GM19395 (cell line): ENCODE data around the gene FOSB.

Source experiments
- ATAC-seq: cut with Tn5 transposase; IDR thresholded peaks from one replicate; pipeline ENCODE4 v1.9.1; 2021; ENCODE audit warnings: mild to moderate bottlenecking, moderate library complexity; ENCODE audit not compliant: unreplicated experiment

FOSB gene

DNA sequence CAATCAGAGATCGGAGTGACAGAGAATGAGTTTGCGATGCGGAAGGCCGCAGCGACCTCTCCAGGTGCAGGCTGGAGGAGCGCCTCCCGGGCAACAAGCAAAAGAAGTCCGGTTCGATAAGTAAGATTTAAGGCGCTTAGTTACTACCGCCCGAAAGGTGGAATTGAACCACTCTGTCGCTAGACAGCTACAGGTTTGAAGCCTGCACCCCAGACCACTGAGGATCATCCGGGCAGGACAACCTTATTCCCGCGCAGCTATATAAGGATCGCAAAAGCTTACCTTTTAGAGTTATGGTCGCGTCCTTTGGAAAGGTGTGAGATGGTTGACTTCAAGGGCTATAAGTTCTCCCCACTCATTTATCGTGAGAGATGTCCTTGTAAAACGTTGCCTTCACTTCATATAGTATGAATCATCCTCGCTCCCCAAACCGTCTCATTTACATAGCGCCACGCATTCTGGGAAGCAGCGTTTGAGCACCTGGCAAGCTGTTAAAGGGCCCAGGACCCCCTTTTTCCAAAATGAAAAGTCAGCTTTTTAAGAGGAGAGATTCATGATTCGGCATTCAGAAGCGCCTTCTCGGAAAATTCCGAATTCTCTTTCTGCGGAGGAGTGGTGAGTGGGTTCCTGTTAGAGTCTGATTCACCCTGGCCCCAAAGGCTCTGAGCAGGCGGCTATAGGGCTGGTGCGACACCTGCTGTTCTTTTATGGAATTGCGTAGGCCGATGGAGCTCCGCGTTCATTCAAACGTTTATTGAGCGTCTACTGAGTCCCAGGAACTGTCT is 10.8 kb downstream of the FOSB start:
- ATAC-seq: peak; percentile 77

DNA sequence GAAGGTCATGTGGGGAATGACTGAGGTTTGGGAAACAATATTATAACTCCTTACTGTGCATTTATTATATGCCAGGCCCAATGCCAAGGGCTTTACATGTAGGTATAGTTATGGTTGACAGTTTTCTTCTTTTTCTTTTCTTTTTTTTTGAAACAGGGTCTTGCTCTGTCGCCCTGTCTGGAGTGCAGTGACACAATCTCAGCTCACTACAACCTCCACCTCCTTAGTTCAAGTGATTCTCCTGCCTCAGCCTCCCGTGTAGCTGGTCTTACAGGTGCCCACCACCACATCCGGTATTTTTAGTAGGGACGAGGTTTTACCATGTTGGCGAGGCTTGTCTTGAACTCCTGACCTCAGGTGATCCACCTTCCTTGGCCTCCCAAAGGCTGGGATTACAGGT is 15.2 kb downstream of the FOSB start:
- no peak for ATAC-seq

DNA sequence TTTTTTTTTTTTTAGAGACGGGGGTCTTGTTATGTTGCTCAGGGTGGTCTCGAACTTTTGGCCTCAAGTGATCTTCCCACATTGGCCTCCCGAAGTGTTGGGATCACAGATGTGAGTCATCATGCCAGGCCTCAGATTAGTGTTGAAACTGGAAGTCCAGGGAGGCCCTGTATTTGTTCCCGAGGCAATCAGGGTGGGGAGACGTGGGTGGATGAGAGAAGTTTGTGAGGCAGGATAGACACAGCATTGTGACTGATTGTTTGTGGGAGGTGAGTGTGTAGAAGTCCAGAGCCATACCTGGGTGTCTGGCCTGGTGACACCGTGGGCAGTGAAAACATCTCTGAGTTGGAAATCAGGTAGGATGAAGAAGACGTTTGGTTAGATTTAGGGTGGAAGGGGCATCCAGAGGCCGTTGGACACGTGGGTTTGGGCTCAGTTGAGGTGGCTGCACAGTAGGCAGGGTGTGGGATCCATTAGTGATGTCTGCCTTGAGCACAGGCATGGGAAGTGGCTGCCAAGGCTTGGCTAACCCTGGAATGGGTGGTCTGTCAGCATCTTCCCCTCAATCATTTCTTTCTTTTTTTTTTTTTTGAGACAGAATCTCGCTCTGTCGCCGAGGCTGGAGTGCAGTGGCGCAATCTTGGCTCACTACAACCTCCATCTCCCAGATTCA is 16.6 kb downstream of the FOSB start:
- no peak for ATAC-seq

DNA sequence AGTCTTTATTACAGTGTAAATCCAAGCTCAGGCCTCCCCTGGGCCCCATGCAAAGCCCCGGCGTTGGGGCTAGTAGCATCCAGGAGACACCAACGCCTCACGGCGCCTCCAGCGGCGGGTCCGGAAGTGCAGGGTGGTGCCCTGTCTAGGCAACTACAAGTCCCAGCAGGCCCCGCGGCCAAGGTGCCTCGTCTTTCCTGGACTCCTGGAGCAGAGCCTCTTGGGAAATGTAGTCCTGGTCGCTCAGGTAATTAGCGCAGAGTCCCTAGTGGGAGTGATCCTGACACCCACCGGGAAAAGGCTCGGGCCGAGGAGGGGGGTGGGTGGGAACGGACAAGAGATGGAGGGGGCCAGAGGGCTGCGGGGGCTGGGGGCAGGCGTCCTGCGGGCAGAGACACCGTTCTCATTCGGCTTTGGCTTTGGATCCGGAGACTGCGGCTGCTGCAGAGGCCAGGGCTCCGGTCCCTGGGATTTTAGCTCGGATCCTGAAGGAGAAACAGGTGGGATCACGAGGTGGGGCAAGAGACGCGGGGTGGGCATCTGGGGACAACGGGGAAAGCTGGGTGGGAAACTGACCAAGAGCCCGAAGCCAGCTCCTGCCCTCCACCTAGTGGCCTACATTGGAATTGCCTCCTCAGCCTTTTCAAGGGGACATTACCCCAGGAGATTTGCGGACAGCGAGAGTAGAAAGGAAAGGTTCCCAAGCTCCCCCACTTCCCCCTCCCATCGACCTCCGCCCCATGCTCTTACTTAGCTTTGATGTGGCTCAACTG is 17.7 kb downstream of the FOSB start:
- ATAC-seq: peak; percentile 95

DNA sequence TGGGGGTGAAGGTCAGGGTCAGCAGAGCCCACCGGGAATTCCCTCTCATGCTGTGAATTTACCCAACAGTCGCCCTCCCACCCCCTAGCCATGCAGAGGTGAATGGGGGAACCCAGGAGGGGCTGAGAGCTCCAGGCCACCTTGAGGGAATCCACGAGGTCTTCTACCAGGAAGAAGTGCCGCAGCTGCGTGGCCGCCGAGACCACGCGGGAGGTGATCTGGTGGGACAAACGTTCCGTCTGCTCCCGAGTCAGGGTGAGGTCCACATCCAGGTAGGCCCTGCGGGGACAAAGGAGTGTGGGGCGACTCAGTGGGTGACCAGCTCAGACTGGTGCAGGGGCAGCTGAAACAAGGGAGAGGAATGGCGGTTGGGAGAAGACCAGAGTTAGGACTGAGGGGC is 20.9 kb downstream of the FOSB start:
- ATAC-seq: no peak

DNA sequence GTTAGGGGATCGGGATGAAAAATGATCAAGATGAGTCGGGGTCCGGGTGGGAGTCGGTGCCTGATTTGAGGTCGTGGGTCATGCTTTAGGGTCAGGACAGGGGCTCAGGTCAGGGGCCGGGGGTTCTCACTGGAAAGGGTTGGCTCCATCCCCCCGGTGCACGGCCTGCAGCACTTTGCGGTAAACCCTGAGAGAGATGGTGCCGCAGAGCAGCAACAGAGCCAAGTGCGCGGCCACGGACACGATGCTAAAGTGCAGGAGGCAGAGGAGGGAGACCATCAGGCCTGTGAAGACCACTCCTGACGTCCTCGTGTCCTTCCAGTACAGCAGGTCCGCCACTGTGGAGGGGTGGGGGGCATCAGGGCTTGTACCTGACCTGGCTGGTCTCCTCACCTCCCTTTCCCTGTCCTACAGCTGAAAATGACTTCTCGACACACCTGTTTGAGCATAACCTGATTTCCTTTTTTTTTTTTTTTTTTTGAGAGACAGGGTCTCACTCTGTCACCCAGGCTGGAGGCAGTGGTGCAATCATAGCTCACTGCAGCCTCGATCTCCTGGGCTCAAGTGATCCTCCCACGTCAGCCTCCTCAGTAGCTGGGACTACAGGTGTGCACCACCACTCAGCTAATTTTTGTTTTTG is 21.5 kb downstream of the FOSB start:
- no peak for ATAC-seq

DNA sequence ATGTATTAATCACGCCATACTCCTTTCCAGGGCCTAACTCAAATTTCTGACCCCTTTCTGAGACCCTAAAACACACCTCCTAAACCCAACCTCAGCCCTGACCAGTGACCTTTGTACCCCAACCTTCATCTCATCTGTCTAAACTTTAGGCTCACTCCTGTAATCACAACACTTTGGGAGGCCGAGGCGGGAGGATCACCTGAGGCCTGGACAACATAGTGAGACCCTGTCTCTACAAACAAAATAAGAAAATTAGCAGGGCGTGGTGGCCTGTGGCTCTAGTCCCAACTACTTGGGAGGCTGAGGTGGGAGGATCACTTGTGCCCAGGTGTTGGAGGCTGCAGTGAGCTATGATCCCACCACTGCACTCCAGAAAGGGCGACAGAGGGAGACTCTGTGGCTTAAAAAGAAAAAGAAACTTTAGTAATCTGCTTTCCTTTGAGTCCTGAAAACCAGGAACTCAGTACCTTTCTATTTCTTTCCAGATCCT is 24.4 kb downstream of the FOSB start:
- no peak for ATAC-seq

DNA sequence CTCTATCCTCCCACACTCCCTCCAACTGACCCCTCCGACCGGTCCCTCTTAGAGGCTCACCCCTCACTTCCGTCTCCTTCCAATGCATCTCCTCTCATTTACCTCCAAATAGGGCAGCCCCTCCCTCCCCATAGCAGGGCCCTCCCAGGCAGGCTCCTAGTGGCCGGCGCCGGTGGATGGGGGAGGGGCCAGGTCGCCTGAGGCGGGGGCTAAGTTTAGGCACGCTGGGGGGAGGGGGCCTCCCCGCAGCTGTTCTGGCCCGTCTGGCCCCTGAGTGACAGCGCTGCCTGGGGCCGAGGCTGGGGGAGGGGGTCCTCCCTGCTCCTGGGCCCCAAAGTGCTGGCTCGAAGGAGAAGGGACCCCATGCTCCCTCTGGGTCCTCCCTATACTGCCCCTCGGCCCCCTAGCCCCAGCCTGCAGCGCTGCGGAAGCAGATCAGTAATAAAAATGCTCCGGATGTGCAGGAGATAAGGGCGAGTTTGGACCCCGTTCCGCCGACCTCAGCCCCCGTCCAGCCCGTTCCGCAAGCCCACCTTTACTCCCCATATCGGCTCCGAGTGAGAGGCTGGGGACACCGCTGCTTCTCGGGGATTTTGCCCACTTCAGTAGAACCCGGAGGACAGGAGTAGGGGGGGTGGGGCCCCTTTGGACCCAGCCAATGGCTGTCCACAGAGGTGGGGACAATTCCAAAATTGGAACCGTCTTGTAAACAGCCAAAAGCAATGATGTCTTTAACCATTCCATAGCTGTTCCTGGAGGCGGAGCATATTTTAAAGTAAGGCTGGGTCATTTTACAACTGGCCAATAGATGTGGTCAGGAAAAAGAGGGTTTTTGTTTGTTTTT is 25.1 kb downstream of the FOSB start:
- no peak for ATAC-seq

DNA sequence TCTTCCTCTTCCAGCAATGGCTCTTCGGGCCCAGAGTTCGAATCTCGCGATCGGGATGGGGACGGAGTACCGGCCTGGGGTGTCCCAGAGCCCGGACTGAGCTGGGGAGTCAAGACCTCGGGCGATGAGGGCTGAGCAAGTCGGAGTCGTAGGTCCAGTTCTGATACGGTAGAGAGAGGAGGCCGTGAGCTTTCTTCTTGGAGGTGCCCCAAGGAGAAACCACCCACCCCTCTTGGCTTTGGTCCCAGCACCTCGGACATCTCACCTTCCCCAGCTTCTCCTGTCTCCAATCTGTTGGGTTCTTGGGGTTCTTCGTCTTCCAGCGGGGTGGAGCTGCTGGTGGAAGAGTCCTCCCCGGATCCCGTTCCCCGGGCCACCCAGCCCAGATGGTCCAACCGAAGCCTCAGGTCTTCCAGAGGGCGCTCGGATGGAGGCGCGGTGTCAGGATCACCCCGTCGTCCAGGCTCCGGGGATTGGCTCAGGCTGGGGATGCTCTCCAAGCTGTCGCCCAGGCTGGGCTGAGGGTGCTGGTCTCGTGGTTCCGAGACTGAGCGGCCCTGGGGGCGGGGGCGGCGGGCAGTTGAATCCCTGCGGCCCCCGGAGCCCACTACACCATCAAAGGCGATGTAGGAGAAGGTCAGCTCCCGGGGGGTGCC is 26.6 kb downstream of the FOSB start:
- ATAC-seq: no peak

DNA sequence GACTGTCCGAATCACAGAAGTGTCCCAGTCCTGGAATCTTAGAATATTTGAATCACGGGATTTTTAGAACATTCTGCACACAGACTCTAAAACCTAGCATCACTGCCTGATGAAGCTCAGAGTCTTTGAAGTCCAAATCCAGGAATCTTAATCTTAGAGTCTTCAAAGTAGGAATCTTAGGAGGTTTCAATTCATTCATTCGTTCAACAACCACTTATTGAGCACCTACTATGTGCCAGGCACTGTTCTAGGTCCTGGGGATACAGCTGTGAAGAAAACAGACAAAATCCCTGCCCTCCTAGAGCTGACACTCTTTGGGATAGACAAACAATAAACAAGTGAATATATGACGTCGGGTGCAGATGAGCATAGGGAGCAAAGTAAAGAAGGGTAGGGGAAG is 27.4 kb downstream of the FOSB start:
- no peak for ATAC-seq

DNA sequence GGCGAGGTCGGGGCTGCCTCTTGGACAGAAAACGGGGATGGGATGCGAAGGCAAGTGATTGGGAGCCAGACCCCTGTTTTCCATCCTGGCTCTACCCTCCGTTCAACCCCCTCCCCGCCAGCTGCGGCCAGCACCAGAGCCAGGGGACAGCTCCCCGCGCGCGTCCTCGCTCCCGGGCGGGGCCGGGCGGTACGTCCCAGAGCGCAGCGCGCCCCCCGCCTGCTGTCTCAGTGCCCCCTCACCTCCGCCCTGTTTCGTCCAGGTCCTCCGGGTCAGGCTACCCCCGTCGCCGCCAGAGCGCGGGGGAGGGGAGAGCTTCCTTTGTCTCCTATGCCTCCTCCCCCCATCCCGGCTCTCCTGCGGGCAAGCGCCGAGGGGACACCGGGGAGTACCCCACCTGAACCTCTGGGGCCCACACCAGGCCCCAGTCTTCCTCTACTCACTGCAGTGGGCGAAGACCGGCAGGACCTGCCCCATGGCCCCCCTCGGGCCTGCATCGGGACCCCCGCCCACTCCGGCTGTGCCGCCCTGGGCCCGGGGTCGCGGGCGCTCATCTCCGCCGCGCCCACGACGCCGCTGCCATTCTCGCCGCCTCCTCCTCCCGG is 28.7 kb downstream of the FOSB start:
- no peak for ATAC-seq

DNA sequence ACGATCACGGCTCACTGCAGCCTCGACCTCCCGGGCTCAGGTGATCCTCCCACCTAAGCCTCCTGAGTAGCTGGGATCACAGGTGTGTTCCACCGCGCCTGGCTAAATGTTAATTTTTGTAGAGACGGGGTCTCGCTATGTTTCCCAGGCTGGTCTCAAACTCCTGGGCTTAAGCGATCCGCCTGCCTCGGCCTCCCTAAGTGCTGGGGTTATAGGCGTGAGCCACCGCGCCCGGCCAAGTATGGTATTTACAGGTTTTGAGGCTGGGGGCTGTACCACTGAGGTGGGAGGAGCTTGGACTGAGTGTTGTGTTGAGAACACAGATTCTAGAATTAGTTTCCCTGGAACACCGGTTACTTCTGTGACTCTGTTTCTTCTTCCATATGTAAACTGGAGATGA is 30.0 kb downstream of the FOSB start:
- no peak for ATAC-seq

DNA sequence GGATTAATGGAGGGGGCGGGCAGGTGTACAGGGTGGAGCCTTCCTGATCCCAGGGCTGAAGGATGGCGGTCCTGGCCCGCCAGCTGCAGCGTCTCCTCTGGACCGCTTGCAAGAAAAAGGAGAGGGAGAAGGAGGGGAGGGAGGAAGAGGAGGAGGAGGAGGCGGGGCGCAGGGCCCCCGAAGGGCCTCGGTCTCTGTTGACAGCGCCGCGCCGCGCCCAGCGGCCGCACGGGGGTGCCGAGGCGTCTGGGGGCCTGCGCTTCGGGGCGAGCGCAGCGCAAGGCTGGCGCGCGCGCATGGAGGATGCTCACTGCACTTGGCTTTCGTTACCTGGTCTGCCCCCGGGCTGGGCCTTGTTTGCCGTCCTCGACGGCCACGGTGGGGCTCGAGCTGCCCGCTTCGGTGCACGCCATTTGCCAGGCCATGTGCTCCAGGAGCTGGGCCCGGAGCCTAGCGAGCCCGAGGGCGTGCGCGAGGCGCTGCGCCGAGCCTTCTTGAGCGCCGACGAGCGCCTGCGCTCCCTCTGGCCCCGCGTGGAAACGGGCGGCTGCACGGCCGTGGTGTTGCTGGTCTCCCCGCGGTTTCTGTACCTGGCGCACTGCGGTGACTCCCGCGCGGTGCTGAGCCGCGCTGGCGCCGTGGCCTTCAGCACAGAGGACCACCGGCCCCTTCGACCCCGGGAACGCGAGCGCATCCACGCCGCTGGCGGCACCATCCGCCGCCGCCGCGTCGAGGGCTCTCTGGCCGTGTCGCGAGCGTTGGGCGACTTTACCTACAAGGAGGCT is 30.8 kb downstream of the FOSB start, which contains the start of gene PPM1N:
Gene PPM1N, plus strand, starts transcription at position 33 of the 785 bp plus-strand sequence. Its CDS starts 30 bp downstream, at position 63.
- no peak for ATAC-seq

DNA sequence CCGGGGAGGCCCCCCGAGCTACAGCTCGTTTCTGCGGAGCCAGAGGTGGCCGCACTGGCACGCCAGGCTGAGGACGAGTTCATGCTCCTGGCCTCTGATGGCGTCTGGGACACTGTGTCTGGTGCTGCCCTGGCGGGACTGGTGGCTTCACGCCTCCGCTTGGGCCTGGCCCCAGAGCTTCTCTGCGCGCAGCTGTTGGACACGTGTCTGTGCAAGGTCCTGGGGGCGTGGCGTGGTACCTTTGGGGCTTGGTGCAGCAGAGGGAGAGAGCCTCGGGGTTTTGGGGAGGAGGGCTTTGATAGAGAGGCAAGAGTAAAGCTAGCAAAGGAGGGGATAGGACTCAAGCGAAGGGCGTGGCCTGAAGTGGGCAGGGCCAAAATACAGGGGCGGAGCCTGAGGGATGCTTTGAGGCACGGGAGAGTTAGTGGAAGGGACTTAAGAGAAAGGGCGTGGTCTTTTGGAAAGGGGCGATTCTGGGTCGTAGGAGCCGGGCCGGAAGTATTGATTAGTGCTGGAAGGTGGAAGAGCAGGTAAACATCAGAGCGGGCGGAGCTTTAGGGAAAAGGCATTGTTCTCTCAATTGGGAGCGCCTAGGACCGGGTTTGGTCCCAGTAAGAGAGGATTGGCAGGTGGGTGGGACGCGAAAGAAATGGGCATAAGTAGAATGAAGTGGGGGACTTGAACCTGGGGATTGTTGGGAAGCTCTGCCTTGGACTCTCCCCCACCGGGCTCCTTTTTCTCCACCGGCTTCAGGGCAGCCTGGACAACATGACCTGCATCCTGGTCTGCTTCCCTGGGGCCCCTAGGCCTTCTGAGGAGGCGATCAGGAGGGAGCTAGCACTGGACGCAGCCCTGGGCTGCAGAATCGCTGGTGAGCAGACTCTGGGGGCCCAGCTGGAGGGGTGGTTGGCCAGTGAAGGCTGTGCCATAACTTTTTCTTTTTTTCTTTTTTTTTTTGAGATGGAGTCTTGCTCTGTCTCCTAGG is 31.7 kb downstream of the FOSB start:
- ATAC-seq: no peak

DNA sequence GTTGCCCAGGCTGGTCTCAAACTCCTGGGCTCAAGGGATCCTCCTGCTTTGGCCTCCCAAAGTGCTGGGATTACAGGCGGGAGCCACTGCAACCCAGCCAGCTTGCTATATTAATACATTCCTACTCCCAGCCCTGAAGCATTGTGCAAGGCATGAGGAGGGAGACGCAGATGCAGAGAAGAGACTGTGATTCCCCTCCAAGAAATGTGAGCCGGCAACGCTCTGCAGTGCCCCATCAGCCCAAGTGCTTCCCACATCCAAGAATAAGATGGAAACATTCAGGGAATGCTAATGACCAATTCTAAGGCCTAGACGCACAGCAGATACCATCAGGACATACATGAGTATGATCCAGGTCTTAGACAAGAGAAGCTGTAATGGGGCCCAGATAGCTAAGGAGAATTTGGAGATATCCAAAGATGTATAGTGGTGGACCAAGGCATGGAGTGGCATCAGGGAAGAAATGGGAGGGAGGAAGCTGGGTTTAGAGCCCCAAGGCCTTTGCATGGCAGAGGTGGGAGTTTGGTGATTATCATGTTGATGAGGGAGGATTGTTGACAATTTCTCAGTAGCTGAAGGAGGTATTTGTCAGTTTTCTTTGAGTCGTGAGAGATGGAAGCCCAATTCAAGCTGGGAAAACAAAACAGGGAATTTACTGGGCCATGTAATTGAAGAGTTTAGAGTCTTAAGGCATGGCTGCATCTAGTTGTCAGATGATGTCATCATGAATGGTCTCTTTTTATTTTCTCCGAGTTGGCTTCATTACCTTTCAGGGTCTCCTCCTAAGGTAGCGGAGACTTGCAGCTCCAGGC is 33.3 kb downstream of the FOSB start:
- no peak for ATAC-seq

DNA sequence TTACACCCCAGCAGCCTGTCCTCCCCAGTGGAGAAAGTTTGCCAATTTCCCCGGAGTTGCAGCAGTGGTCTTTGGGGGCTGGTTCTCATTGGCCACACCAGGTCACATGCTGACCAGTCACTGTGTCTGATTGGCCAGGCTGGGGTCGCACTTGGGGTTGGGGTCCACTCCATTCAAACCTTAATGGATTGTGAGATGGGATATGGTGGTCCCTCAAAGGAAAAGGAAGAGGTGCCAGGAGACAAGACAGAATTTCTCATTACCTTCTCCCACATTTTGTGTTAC is 33.9 kb downstream of the FOSB start:
- no peak for ATAC-seq

DNA sequence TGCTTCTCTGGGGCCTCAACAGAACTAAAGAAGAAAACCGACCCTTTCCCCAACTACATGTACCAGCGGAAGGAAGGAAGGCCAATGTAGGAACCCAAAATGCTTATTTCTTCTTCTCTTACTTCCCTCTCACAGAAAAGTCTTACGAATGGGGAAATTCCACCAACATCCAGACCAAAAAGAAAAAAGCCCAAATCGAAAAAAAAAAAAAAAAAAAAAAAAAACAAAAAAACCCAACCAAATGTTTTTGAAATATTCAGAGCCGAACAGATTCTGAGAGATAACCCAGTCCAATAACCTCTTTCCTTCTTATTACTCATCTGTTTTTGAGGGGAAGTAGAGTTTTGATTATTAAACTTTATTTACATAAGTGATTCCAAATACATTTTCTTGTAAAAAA is 34.3 kb downstream of the FOSB start:
- no peak for ATAC-seq
